ENCODE results near the gene WFDC2.

WFDC2 gene

GRCh38 chr20:45425561-45425960 lies 44.0 kb upstream of the WFDC2 start:
- Histone ChIP-seq H3K9ac (ENCODE audit: low read length) (no peak overlapping the region), H3K27me3 (ENCODE audit: low read length) (no peaks in the 10 kb centered on the region), H4K20me1 (ENCODE audit: low read depth, low read length) (no peaks in the 10 kb centered on the region), H3K4me3 (ENCODE audit: insufficient read depth, low read length, poor library complexity, severe bottlenecking) (no peak overlapping the region), H3K4me2 (ENCODE audit: low read depth, low read length, poor library complexity, severe bottlenecking) (no peak overlapping the region), H3K27ac (ENCODE audit: low read depth, low read length) (no peak overlapping the region), H3K36me3 (ENCODE audit: low read length) (no peaks in the 10 kb centered on the region; the same call in 1 of the 2 replicates), H3K9me3 (ENCODE audit: insufficient read depth, low read length) (no peaks in the 10 kb centered on the region), H3F3A (ENCODE audit: insufficient read depth) (0 out of 2 replicates have a peak, but pooled peaks cover 3% of the 10 kb centered on the region), H3K9me2 (replicated peaks; ENCODE audit: insufficient read depth, low read length) (no peaks in the 10 kb centered on the region), H2AFZ (ENCODE audit: low read depth, low read length, severe bottlenecking) (no peak overlapping the region), H3K79me2 (ENCODE audit: insufficient read depth, low read length) (no peaks in the 10 kb centered on the region)
- TF ChIP-seq CTCF (IDR thresholded peaks at IDR 0.05; ENCODE audit: insufficient read depth, low read length, poor library complexity, severe bottlenecking): no peak
- no peak for TF ChIP-seq EZH2phosphoT487 (conservative IDR thresholded peaks at IDR 0.05; ENCODE audit: low read length)

- no peak overlapping the region for H3K4me2 ChIP-seq (ENCODE audit: low read depth, low read length, poor library complexity, severe bottlenecking)
- no peaks in the 10 kb centered on the region for H3K9me2 ChIP-seq (replicated peaks; ENCODE audit: insufficient read depth, low read length)
- no peak overlapping the region for H3K27ac ChIP-seq (ENCODE audit: low read depth, low read length)
- no peak overlapping the region for H2AFZ ChIP-seq (ENCODE audit: low read depth, low read length, severe bottlenecking)
- no peaks in the 10 kb centered on the region; the same call in 1 of the 2 replicates for H3K36me3 ChIP-seq (ENCODE audit: low read length)
- TF ChIP-seq EZH2phosphoT487 (conservative IDR thresholded peaks at IDR 0.05; ENCODE audit: low read length): no peak
- no peak for TF ChIP-seq CTCF (IDR thresholded peaks at IDR 0.05; ENCODE audit: insufficient read depth, low read length, poor library complexity, severe bottlenecking)
- H3K4me3 ChIP-seq (ENCODE audit: insufficient read depth, low read length, poor library complexity, severe bottlenecking): no peak overlapping the region
- no peak overlapping the region for H3K9ac ChIP-seq (ENCODE audit: low read length)
- no peaks in the 10 kb centered on the region for H3K27me3 ChIP-seq (ENCODE audit: low read length)
- no peaks in the 10 kb centered on the region for H3K9me3 ChIP-seq (ENCODE audit: insufficient read depth, low read length)
- no peaks in the 10 kb centered on the region for H3K79me2 ChIP-seq (ENCODE audit: insufficient read depth, low read length)
- no peaks in the 10 kb centered on the region for H4K20me1 ChIP-seq (ENCODE audit: low read depth, low read length)
- H3F3A ChIP-seq (ENCODE audit: insufficient read depth): peaks cover 7% of the 10 kb centered on the region; the same call in 1 of the 2 replicates
Measured at GRCh38 chr20:45426320-45427016, 43.1 kb upstream of the WFDC2 start.

- TF ChIP-seq CTCF (IDR thresholded peaks at IDR 0.05; ENCODE audit: insufficient read depth, low read length, poor library complexity, severe bottlenecking) (no peak), EZH2phosphoT487 (conservative IDR thresholded peaks at IDR 0.05; ENCODE audit: low read length) (no peak)
- Histone ChIP-seq H3K27ac (ENCODE audit: low read depth, low read length) (no peak overlapping the region), H3K9me2 (replicated peaks; ENCODE audit: insufficient read depth, low read length) (no peaks in the 10 kb centered on the region), H3F3A (ENCODE audit: insufficient read depth) (peaks cover 12% of the 10 kb centered on the region; the same call in 1 of the 2 replicates), H3K9ac (ENCODE audit: low read length) (no peak overlapping the region), H3K79me2 (ENCODE audit: insufficient read depth, low read length) (no peaks in the 10 kb centered on the region), H2AFZ (ENCODE audit: low read depth, low read length, severe bottlenecking) (no peak overlapping the region), H3K4me2 (ENCODE audit: low read depth, low read length, poor library complexity, severe bottlenecking) (no peak overlapping the region), H3K36me3 (ENCODE audit: low read length) (no peaks in the 10 kb centered on the region; the same call in 1 of the 2 replicates), H3K9me3 (ENCODE audit: insufficient read depth, low read length) (no peaks in the 10 kb centered on the region), H3K27me3 (ENCODE audit: low read length) (no peaks in the 10 kb centered on the region), H4K20me1 (ENCODE audit: low read depth, low read length) (no peaks in the 10 kb centered on the region), H3K4me3 (ENCODE audit: insufficient read depth, low read length, poor library complexity, severe bottlenecking) (no peak overlapping the region)
Measured at GRCh38 chr20:45427236-45428149, 42.1 kb upstream of the WFDC2 start.

Measured in SU-DHL-6 (cell line).